ENCODE results near the gene SLC16A10.
"Not testable (repeated sequence)": the region's sequence is repeated elsewhere in the genome, so short reads cannot be mapped to it uniquely, and the experiment has no call there.

The SLC16A10 gene

DNA sequence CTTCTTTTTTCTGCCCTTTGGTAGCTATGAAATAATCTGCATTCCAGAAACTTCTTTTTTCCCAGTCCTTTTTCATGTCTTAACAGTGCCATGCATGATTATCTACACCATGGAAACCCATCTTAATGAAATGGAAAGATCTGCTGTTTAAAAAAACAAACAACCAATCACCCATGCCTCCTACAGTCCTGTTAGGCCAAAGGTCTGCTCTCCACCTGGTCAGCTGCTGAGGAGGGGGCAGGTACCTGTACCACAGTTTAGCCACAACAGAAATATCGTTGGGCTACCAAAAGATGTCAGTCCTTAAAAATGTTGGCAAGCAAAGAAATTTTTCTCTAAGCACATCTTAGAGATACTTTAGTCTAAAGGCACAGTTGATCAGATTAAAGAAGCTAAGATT lies 112.6 kb downstream of the SLC16A10 start:
- no peaks in the 10 kb centered on the region for H3K27me3 Mint-ChIP-seq
- no peaks in the 10 kb centered on the region for H3K9me3 Mint-ChIP-seq
- H3K4me1 Mint-ChIP-seq: peaks cover 22% of the 10 kb centered on the region
- no peak overlapping the region for H3K27ac Mint-ChIP-seq
- CTCF ChIA-PET: interaction anchor here (0.7 to 1.2 kb wide), 5 partner anchors 9 to 189 kb away, joined by 3 to 4 read pairs (median 3); no protein-coding TSS in a partner anchor
- H3K4me3 Mint-ChIP-seq: no peak overlapping the region
- DNase-seq: no peak
- H3K36me3 Mint-ChIP-seq: no peaks in the 10 kb centered on the region

DNA sequence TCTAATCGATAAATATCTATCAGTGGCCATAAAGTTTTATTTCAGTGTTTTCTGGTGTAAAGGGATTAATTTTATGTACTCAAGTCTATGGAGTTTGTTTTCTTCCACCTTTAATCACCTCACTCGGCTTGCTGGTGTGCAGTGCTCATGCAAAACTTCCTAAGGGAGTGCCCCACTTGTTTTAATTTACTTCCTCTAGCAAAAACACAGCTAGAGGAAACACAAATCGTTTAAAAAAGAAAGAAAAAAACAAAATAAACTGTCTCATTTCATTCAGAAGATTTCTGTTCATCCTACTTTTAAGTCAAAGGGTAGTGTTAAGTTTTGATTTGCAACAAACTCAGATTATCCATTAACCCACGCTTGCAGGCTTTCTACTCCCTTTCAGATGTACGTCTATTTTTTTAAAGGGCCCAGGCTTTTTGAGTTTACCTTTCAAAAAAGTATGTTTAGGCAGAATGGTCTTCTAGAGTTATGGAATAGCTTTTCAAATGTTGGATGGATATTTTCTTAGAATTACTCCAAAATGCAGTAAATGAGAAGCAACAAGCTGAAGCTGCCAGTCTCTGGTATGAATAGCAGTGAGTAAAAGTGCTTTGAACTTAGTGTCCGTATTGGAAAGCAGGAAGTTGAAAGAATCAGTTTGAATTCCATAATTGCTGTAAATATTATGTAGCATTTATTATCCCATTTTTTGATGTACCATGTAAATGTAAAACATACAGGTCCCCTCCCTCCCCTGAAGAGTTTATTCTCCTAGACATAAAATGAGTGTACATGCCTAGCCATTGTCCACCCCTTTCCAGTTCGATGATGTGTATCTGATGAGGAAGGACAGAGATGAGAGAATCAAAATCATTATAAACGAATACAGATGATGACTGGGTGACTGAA lies 113.3 kb downstream of the SLC16A10 start:
- H3K27ac Mint-ChIP-seq: no peak overlapping the region

DNA sequence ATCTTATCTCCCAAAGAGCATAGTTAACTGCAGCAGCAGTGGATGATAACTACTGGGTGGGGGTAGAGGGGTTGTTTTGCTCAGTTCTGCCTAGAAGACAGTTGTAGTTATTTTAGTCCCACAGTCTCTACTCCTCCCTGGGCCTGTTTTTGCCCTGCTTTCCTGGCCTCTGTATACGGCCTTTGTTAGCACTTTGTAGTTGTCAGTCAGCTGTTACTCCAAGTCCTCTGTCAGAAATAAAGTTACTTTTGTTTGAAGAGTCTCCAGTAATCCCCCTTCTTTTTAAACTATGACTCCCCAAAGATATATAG lies 113.9 kb downstream of the SLC16A10 start:
- no peak overlapping the region for H3K27ac Mint-ChIP-seq
- no peak overlapping the region for H3K4me3 Mint-ChIP-seq
- no peak for DNase-seq
- CTCF ChIA-PET: interaction anchor here (1.2 kb wide), 1 partner anchor 8 kb away, joined by 3 read pairs; no protein-coding TSS in a partner anchor
- H3K36me3 Mint-ChIP-seq: no peaks in the 10 kb centered on the region
- H3K9me3 Mint-ChIP-seq: no peaks in the 10 kb centered on the region
- H3K27me3 Mint-ChIP-seq: no peaks in the 10 kb centered on the region
- H3K4me1 Mint-ChIP-seq: peaks cover 22% of the 10 kb centered on the region

More for the DNA sequence above, 113.3 kb downstream of the SLC16A10 start:
- Mint-ChIP-seq H3K4me1 (peaks cover 22% of the 10 kb centered on the region), H3K36me3 (no peaks in the 10 kb centered on the region), H3K27me3 (no peaks in the 10 kb centered on the region), H3K9me3 (no peaks in the 10 kb centered on the region), H3K4me3 (no peak overlapping the region)
- no peak for DNase-seq
- CTCF ChIA-PET: interaction anchor here (0.8 to 1.2 kb wide), 2 partner anchors 9 to 143 kb away, joined by 3 to 4 read pairs; no protein-coding TSS in a partner anchor

DNA sequence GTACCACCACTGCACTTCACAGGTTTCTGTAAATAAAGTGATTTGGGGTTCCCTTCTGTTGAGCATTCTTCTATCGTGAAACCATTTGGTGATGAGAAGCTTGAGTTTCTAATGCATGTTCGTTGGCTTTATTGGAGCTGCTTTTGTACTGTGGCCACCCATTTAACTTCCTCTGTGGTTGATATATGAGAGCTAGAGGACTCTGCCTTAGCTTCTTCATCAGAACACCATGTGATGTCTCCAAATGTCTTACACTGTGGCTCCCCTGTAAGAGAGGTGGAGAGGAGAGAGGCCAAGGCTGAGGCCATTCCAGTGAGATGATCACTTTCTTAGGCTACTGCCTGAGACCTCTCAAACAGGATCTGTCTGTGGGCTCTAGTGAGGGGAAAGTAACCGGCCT lies 114.5 kb downstream of the SLC16A10 start:
- Mint-ChIP-seq H3K4me3 (no peak overlapping the region), H3K27ac (no peak overlapping the region)
- CTCF ChIA-PET: no interaction called here

DNA sequence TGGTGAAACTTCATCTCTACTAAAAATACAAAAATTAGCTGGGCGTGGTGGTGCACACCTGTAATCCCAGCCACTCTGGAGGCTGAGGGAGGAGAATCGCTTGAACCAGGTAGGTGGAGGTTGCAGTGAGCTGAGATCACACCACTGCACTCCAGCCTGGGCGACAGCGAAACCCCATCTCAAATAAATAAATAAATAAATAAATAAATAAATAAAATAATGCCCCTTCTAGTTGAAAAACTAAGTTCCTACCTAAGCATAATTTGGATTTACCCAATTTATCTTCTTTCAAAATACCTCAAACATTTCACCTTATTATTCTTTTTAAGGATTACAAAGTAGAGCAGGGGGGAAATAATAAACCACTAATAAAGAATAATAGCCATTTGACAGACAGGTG lies 116.2 kb downstream of the SLC16A10 start:
- H3K27ac Mint-ChIP-seq, H3K36me3 Mint-ChIP-seq, H3K4me3 Mint-ChIP-seq, DNase-seq, H3K27me3 Mint-ChIP-seq, H3K9me3 Mint-ChIP-seq: not testable (repeated sequence)
- CTCF ChIA-PET: interaction anchor here (1.5 kb wide), 1 partner anchor 145 kb away, joined by 7 read pairs; no protein-coding TSS in a partner anchor
- H3K4me1 Mint-ChIP-seq: peaks cover 22% of the 10 kb centered on the region

More for the DNA sequence above, 114.5 kb downstream of the SLC16A10 start:
- H3K36me3 Mint-ChIP-seq: no peaks in the 10 kb centered on the region
- DNase-seq: no peak
- no peaks in the 10 kb centered on the region for H3K27me3 Mint-ChIP-seq
- H3K4me1 Mint-ChIP-seq: peaks cover 22% of the 10 kb centered on the region
- H3K9me3 Mint-ChIP-seq: no peaks in the 10 kb centered on the region

DNA sequence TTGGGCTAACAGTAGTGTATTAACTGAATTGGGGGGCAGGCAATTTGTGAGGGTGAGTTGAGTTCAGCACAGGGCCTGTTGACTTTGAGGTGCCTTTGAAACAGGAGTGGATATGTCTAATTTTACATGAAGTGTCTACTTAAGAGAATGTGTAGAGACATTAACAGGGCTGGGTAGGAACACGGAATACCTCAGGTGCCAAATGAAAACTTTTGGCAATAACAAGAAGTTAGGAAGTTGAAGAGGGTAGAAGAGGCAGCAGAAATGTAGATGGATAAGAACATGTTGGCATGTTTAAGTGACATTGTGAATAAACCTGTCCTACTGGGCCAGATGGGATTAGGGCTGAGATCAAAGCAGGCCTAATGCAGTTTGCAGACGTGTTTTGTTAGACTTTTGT lies 117.0 kb downstream of the SLC16A10 start:
- peaks cover 22% of the 10 kb centered on the region for H3K4me1 Mint-ChIP-seq
- no peak overlapping the region for H3K4me3 Mint-ChIP-seq
- no peaks in the 10 kb centered on the region for H3K27me3 Mint-ChIP-seq
- CTCF ChIA-PET: no interaction called here
- no peak for DNase-seq
- no peaks in the 10 kb centered on the region for H3K9me3 Mint-ChIP-seq
- H3K27ac Mint-ChIP-seq: no peak overlapping the region
- no peaks in the 10 kb centered on the region for H3K36me3 Mint-ChIP-seq

DNA sequence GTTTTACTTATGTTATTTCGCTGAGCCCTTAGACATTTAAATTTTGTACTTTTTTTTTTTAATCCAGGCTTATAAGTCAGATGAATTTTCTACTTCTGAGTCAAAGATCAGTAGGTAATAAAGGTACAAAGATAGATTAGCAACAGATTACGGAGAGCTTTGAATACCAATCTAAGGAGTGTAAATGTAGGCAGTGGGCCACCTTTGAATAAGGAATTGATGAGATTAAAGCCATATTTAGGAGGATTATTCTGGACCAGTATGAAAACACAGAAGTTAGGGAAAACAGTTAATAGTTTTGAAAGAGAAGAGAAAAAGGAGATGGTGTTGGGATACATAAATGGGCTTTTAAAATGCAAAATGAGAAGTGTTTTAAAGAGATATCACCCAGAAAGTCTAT lies 117.6 kb downstream of the SLC16A10 start:
- Mint-ChIP-seq H3K27ac (no peak overlapping the region), H3K36me3 (no peaks in the 10 kb centered on the region), H3K9me3 (no peaks in the 10 kb centered on the region), H3K27me3 (no peaks in the 10 kb centered on the region), H3K4me3 (no peak overlapping the region), H3K4me1 (peaks cover 20% of the 10 kb centered on the region)
- no peak for DNase-seq
- CTCF ChIA-PET: no interaction called here

DNA sequence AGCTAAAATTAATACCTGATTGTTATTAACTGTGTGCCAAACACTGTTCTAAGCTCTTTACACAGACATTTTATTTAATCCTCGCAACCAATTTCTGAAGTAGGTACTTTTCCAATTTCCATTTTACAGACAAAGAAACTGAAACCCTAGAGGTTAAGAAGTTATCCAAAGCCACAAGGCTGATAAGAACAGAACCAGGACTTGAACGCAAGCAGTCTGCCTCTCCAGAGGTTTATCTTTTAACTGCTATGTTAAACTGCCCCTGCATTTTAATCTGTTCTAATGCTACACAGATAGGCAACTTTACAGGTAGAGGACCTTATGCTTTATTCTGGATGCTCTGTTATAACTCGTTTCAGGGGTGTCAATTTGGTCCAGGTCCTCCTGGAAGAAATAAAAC lies 118.2 kb downstream of the SLC16A10 start:
- CTCF ChIA-PET: interaction anchor here (0.6 to 1.1 kb wide), 2 partner anchors 105 to 148 kb away, joined by 3 read pairs; no protein-coding TSS in a partner anchor
- Mint-ChIP-seq H3K4me1 (peaks cover 14% of the 10 kb centered on the region), H3K27ac (no peak overlapping the region), H3K27me3 (no peaks in the 10 kb centered on the region), H3K4me3 (no peak overlapping the region), H3K9me3 (no peaks in the 10 kb centered on the region), H3K36me3 (no peaks in the 10 kb centered on the region)
- no peak for DNase-seq

DNA sequence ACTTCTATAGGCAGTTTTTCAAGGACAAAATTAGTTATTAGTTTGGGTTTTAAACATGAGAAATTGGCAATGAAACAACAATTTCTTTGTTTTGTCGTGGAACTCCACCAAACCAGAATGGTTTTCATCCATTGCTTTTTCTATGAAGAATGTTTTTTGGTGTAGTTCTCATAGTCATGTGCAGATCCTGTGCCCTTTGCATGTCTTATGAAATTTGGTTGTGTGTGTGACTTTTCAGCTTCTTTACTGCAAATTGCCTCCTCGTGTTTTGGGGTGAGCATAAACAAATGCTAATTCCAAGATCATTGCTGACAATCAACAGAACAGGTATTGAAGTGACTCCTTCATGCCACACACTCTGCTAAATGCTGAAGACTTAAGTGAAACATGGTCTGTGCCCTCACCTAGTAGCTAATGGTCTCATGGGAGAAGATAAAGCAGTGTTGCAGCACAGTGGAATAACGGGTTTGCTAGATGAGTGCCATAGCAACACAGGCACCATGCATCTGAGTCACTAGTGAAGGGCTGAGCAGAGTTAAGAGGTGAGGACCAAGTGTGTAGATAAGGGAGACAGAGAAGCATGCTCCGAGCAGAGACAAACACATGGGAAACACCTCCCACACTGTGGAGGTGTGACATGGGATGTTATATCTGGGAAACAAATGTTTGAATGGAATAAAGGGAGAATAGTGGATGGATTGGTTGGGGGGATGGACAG lies 120.0 kb downstream of the SLC16A10 start:
- CTCF ChIA-PET: interaction anchor here (1.5 kb wide), 1 partner anchor 150 kb away, joined by 7 read pairs; no protein-coding TSS in a partner anchor
- Mint-ChIP-seq H3K27me3 (no peaks in the 10 kb centered on the region), H3K4me1 (no peaks in the 10 kb centered on the region), H3K36me3 (no peaks in the 10 kb centered on the region), H3K4me3 (no peak overlapping the region), H3K9me3 (no peaks in the 10 kb centered on the region), H3K27ac (no peak overlapping the region)
- no peak for DNase-seq

DNA sequence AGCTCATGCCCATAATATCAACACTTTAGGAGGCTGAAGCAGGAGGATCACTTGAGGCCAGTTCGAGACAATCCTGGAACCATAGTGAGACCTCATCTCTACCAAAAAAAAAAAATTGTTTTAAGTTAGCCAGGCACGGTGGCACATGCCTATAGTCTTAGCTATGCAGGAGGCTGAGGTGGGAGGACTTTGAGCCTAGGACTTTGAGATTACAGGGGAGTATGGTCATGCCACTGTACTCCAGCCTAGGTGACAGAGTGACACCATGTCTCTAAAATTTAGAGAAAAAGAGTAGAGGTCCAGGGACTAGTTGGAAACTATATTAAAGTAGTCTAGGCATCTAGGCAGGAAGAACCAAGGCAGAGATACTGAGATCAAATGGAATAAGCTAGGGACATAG lies 121.6 kb downstream of the SLC16A10 start:
- Mint-ChIP-seq H3K36me3 (no peaks in the 10 kb centered on the region), H3K4me3 (no peak overlapping the region), H3K27ac (no peak overlapping the region), H3K27me3 (no peaks in the 10 kb centered on the region), H3K9me3 (no peaks in the 10 kb centered on the region), H3K4me1 (no peaks in the 10 kb centered on the region)
- CTCF ChIA-PET: interaction anchor here (0.9 to 2.6 kb wide), 10 partner anchors 8 to 658 kb away, joined by 3 to 30 read pairs (median 4); no protein-coding TSS in a partner anchor
- DNase-seq: no peak

DNA sequence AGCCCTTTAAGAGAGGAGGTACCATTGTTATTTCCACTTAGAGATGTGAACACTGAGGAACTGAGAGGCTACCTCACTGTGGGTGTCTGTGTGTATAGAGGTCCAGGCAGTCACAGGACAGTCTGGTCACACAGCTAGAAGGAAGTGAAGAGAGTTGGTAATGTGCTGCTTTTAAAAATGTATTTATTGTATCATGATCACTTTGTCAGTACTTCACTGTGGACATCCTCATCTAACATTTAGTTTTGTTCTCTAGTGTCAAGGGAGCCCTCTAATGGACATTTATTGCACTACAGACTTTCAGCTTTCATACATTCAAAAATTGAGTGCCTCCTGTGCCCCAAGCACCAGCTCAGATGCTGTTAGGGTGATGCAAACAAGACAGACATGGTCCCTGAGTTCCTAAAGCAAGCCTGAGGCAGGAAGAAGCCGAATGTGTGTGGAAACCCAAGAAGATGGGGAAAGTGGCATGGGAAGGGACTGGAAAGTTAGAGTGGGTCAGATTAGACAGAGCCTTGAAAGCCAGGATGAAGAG lies 123.0 kb downstream of the SLC16A10 start:
- Mint-ChIP-seq H3K4me3 (no peak overlapping the region), H3K27ac (no peak overlapping the region), H3K27me3 (no peaks in the 10 kb centered on the region), H3K4me1 (no peaks in the 10 kb centered on the region), H3K36me3 (no peaks in the 10 kb centered on the region), H3K9me3 (no peaks in the 10 kb centered on the region)
- CTCF ChIA-PET: interaction anchor here (0.6 to 2.6 kb wide), 22 partner anchors 16 to 681 kb away, joined by 3 to 30 read pairs (median 3); no protein-coding TSS in a partner anchor
- DNase-seq: no peak

DNA sequence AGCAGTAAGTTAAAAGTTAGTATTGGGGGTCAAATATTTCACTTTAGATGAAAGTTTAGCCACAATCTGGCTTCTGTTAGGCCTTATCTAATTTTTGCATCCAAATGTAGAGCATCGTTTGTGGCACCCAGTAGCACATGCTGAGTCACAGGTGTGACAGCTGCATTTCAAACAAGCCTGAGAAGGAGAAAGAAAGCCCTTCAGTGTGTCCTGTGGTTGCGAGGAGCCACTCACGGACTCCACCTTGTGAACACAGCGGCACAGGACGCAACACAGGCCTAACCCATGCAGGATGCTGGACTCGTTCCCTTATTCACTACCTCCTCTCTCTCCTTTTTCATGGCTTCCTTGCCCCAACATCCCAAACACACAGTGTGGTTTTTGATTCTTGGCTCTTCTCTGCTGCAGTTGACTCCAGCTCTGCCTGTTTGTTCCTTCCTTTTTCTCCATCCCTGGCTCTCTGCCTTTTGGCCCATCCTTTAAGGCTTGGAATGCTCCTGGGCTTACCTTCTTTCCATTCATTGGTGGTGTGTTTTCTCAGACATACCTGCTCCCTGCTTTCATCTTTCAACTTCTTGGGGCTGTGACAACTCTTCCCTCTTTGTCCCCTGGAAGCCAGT lies 124.2 kb downstream of the SLC16A10 start:
- Mint-ChIP-seq H3K9me3 (no peaks in the 10 kb centered on the region), H3K27me3 (no peaks in the 10 kb centered on the region), H3K27ac (no peak overlapping the region), H3K36me3 (no peaks in the 10 kb centered on the region), H3K4me3 (no peak overlapping the region), H3K4me1 (no peaks in the 10 kb centered on the region)
- DNase-seq: no peak
- CTCF ChIA-PET: interaction anchor here (0.6 to 2.7 kb wide), 2 partner anchors 154 to 201 kb away, joined by 3 to 12 read pairs; no protein-coding TSS in a partner anchor

DNA sequence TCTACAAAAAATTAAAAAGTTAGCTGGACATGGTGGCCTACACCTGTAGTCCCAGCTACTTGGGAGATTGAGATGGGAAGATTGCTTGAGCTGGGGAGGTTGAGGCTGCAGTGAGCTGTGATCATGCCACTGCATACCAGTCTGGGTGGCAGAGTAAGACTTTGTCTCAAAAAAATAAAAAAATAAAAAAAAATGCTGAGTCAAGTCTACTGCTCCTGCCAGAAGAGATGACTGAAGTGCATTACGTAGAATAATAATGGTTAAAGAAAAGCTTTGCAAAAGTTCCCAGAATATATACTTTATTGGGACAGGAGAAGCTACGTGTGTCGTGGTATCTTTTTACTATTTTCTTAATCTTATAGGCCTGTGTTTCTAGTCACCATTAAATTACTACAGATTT lies 125.3 kb downstream of the SLC16A10 start:
- no peak for DNase-seq
- Mint-ChIP-seq H3K4me1 (no peaks in the 10 kb centered on the region), H3K27me3 (no peaks in the 10 kb centered on the region), H3K4me3 (no peak overlapping the region), H3K9me3 (no peaks in the 10 kb centered on the region), H3K36me3 (no peaks in the 10 kb centered on the region), H3K27ac (no peak overlapping the region)
- CTCF ChIA-PET: interaction anchor here (0.7 to 2.7 kb wide), 7 partner anchors 48 to 685 kb away, joined by 3 to 12 read pairs (median 3); no protein-coding TSS in a partner anchor

DNA sequence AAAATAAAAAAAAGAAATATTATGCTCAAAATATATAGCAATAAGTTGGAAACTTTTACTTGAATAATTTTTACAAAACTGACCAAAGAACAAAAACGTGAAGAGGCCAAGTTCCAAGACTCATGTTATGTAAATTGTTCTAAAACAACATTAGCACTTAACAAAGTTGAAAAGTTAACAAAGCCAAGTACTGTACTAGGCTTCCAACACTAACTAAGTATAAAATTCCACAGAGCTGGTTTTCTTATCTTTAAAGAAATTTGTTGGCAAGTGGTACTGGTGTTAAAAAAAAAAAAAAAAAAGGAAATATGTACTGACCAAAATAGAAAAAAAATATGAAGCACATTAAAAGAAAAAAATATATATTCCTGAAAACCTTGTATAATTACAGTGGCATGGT lies 127.8 kb downstream of the SLC16A10 start:
- CTCF ChIA-PET: interaction anchor here (1.1 kb wide), 1 partner anchor 157 kb away, joined by 4 read pairs; no protein-coding TSS in a partner anchor
- H3K36me3 Mint-ChIP-seq: no peaks in the 10 kb centered on the region

More for the DNA sequence above, 127.8 kb downstream of the SLC16A10 start:
- DNase-seq: no peak
- Mint-ChIP-seq H3K4me3 (no peak overlapping the region), H3K9me3 (no peaks in the 10 kb centered on the region), H3K27ac (no peak overlapping the region), H3K27me3 (no peaks in the 10 kb centered on the region), H3K4me1 (no peaks in the 10 kb centered on the region)

Data from activated naive CD4-positive, alpha-beta T cell treated with anti-CD3 and anti-CD28 coated beads, Interleukin-2, amount 10 ng/mL, durations not matched to agents 7 days and 5 days (primary cell).